Common myeloid progenitor, CD34-positive (primary cell): ENCODE results near the gene OR2T8.
A peak's percentile ranks its signal among the peaks of the same experiment; 100 is the strongest.

Experiments used
- CTCF ChIA-PET: fragments of 350-600 bp; sonication (Branson Sonifier 250); formaldehyde crosslinking; loops from one replicate; lab custom pipeline; 2021; ENCODE audit warnings: antibody characterized with exemption; lab: Charles Lee
- POLR2A ChIA-PET: fragments of 350-600 bp; sonication (Branson Sonifier 250); formaldehyde crosslinking; loops from one replicate; lab custom pipeline; 2021; ENCODE audit warnings: antibody characterized with exemption; lab: Charles Lee
- DNase-seq, 3 donors: peaks; one replicate each; pipeline versions ENCODE4 v3.0.0 to v3.0.0-alpha.2; 2013
- H3K27ac ChIP-seq, 2 experiments: 1 replicate in 1 of 2; 2 replicates in 1 of 2; pipeline ENCODE4 v1.7.0; 2013; ENCODE audit warnings: inconsistent platforms in 2 of 2, low read length in 2 of 2, mild to moderate bottlenecking in 2 of 2, low read depth in 1 of 2, moderate library complexity in 1 of 2; ENCODE audit not compliant: severe bottlenecking in 2 of 2, insufficient read depth in 1 of 2, poor library complexity in 1 of 2
- H3K27me3 ChIP-seq, 5 experiments: replicated peaks in 2 of 5; 1 replicate in 3 of 5; 2 replicates in 2 of 5; pipeline versions ENCODE4 v1.6.1 to v1.7.0; 2013; ENCODE audit warnings: low read length in 4 of 5, mild to moderate bottlenecking in 2 of 5, moderate library complexity in 2 of 5, inconsistent platforms in 1 of 5; ENCODE audit not compliant: insufficient read depth in 5 of 5, control insufficient read depth in 4 of 5
- H3K36me3 ChIP-seq, 4 experiments: 1 replicate in 2 of 4; 2 replicates in 2 of 4; pipeline versions ENCODE4 v1.6.1 to v1.7.0; 2013; ENCODE audit warnings: low read length in 3 of 4, control low read depth in 1 of 4, mild to moderate bottlenecking in 1 of 4; ENCODE audit not compliant: control insufficient read depth in 4 of 4, insufficient read depth in 4 of 4
- H3K4me1 ChIP-seq, 4 experiments: 1 replicate in 3 of 4; 2 replicates in 1 of 4; pipeline versions ENCODE4 v1.6.1 to v1.7.1; 2013; ENCODE audit warnings: low read length in 3 of 4, mild to moderate bottlenecking in 3 of 4, control low read depth in 1 of 4, inconsistent platforms in 1 of 4, moderate library complexity in 1 of 4; ENCODE audit not compliant: control insufficient read depth in 4 of 4, insufficient read depth in 4 of 4; ENCODE audit errors: control extremely low read depth in 1 of 4
- H3K4me3 ChIP-seq, 7 experiments: 1 replicate in 4 of 7; 2 replicates in 3 of 7; pipeline versions ENCODE4 v1.5.1 to v1.7.0; 2013; ENCODE audit warnings: mild to moderate bottlenecking in 7 of 7, low read length in 6 of 7, moderate library complexity in 6 of 7, inconsistent platforms in 2 of 7, low read depth in 2 of 7, control low read depth in 1 of 7; ENCODE audit not compliant: insufficient read depth in 4 of 7, control insufficient read depth in 1 of 7; ENCODE audit errors: extremely low read depth in 1 of 7
- H3K9me3 ChIP-seq, 5 experiments: 1 replicate in 4 of 5; 2 replicates in 1 of 5; pipeline versions ENCODE4 v1.6.1 to v1.7.1; 2013; ENCODE audit warnings: low read length in 4 of 5, mild to moderate bottlenecking in 2 of 5, inconsistent platforms in 1 of 5, low read depth in 1 of 5, moderate library complexity in 1 of 5; ENCODE audit not compliant: control insufficient read depth in 4 of 5, insufficient read depth in 2 of 5; ENCODE audit errors: control extremely low read depth in 1 of 5
- WGBS: methylation state at CpG from one replicate; pipeline ENCODE4 v1.1.5; 2013; ENCODE audit not compliant: insufficient coverage; 5-methylcytosine and 5-hydroxymethylcytosine counted together

OR2T8 gene

GRCh38 chr1:247948558-247948957 lies 28.5 kb downstream of the OR2T8 start, which contains the start of gene OR2L8:
Gene OR2L8 (plus strand): TSS chr1:247948858. CDS start chr1:247948858, 0 bp downstream.
- H3K4me3 ChIP-seq = no peak within 1 kb of the TSS
- H3K27me3 ChIP-seq = no peaks in the 10 kb centered on the region
- WGBS = 100% methylated on average over 3 of the region's 3 CpGs
- CTCF ChIA-PET = no interaction called here
- peaks cover 0 to 3% (median 0%) of the 10 kb centered on the region in 4 experiments for H3K36me3 ChIP-seq
- POLR2A ChIA-PET = no interaction called here
- H3K9me3 ChIP-seq = peaks cover 0 to 4% (median 2%) of the 10 kb centered on the region in 5 experiments
- H3K4me1 ChIP-seq = no peaks in the 10 kb centered on the region
- H3K27ac ChIP-seq = no peak within 1 kb of the TSS
- no peak for DNase-seq

DNA sequence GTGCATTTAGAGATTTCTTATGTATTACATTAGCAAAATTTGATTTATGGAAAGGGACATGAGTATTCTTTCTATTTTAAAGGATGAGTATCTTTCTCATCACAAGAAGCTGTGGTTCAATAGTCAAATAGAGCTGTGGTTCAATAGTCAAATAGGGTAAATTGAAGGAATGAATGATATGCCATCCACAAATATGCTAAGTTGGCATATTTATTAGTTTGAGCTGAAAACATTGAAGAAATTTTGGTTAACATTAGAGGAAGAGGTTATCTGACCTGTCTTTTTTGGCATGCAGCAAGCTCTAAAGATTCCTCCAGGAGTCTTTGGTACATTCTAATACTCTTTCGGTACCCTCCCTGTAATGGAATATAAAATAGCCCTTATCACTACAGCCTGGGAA lies 33.4 kb downstream of the OR2T8 start:
- Histone ChIP-seq H3K4me3 (no peak overlapping the region), H3K36me3 (peaks cover 0 to 3% (median 0%) of the 10 kb centered on the region in 4 experiments), H3K27ac (no peak overlapping the region), H3K27me3 (no peaks in the 10 kb centered on the region), H3K4me1 (no peaks in the 10 kb centered on the region), H3K9me3 (peaks cover 0 to 4% (median 2%) of the 10 kb centered on the region in 5 experiments)
- ChIA-PET CTCF (no interaction called here), POLR2A (no interaction called here)
- 100% methylated on average over 1 of the region's 1 CpG for WGBS
- no peak for DNase-seq

DNA sequence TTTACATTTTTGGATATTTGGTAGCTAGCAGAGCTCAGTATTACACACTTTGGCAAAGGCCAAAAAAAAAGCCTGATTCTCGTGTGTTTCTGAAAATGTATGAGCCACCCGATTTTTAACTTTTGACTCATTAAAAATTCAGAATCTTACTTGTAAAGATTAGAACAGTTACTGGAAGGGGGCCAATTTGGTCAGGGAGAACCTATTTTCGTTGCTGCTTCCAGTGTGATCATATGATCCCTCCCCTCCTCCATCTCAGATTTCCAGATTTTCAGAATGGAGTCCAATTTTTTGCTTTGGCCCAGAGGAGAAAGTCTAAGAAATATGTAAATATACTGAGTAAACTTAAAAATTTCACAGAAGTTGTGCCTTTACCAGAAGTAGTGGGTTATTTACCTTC lies 41.7 kb downstream of the OR2T8 start:
- Histone ChIP-seq H3K9me3 (no peaks in the 10 kb centered on the region), H3K4me3 (no peak overlapping the region), H3K27ac (peak overlapping the region in 1 of 2 experiments; percentile 25), H3K4me1 (peaks cover 0 to 33% (median 7%) of the 10 kb centered on the region in 4 experiments), H3K27me3 (no peaks in the 10 kb centered on the region), H3K36me3 (no peaks in the 10 kb centered on the region)
- DNase-seq = peak in 2 of 3 donors; percentile 47 to 64
- 50% methylated on average over 2 of the region's 3 CpGs for WGBS
- ChIA-PET POLR2A (no interaction called here), CTCF (interaction anchor here (1.2 kb wide), 1 partner anchor 25 kb away, joined by 3 read pairs; no protein-coding TSS in a partner anchor)

DNA sequence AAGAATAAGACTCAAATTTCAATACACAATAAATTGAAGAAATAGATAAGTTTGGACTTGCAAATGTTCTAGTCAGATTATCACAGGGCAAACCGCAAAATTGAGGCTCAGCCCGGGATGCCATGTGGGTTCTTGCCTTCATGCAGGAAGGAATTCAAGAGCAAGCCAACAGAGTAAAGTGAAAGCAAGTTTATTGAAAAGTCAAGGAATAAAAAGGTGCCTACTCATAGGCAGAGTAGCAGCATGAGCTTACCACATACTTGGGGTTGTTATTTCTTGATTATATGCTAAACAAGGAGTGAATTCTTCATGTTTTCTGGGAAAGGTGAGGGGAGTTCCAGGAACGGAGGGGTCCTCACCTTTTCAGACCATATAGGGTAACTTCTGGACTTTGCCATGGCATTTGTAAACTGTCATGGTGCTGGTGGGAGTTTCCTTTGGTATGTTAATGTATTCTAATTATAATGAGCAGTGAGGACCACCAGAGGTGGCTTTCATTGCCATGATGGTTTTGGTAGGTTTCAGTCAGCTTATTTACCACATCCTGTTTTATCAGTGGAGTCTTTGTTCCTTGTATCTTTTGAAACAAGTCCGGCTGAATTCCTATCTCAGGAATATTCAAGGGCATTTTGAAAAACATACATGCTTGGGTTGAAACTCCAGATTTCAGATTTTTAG lies 43.0 kb downstream of the OR2T8 start:
- peak; percentile 52 to 84 (median 73) for DNase-seq
- Histone ChIP-seq H3K27ac (peak overlapping the region in 1 of 2 experiments; percentile 57), H3K4me3 (peak overlapping the region in 4 of 7 experiments; percentile 35 to 52 (median 45)), H3K36me3 (no peaks in the 10 kb centered on the region), H3K9me3 (no peaks in the 10 kb centered on the region), H3K4me1 (peaks cover 0 to 34% (median 8%) of the 10 kb centered on the region in 4 experiments), H3K27me3 (no peaks in the 10 kb centered on the region)
- CTCF ChIA-PET = interaction anchor here (1.2 kb wide), 1 partner anchor 26 kb away, joined by 3 read pairs; no protein-coding TSS in a partner anchor
- 17% methylated on average over 1 of the region's 4 CpGs for WGBS
- POLR2A ChIA-PET = no interaction called here

- no peaks in the 10 kb centered on the region for H3K27me3 ChIP-seq
- ChIA-PET POLR2A (no interaction called here), CTCF (no interaction called here)
- H3K4me1 ChIP-seq = peaks cover 0 to 34% (median 8%) of the 10 kb centered on the region in 4 experiments
- no peaks in the 10 kb centered on the region for H3K9me3 ChIP-seq
- H3K36me3 ChIP-seq = no peaks in the 10 kb centered on the region
- no peak for DNase-seq
- no peak within 1 kb of the TSS for H3K27ac ChIP-seq
- WGBS = no CpG with 5 or more reads among the region's 2 CpGs
- H3K4me3 ChIP-seq = no peak within 1 kb of the TSS
Observed at GRCh38 chr1:247964933-247965332, 44.9 kb downstream of the OR2T8 start, which contains the start of gene OR2AK2. Gene OR2AK2 (plus strand): TSS chr1:247965233. CDS start chr1:247965377, 144 bp downstream.

DNA sequence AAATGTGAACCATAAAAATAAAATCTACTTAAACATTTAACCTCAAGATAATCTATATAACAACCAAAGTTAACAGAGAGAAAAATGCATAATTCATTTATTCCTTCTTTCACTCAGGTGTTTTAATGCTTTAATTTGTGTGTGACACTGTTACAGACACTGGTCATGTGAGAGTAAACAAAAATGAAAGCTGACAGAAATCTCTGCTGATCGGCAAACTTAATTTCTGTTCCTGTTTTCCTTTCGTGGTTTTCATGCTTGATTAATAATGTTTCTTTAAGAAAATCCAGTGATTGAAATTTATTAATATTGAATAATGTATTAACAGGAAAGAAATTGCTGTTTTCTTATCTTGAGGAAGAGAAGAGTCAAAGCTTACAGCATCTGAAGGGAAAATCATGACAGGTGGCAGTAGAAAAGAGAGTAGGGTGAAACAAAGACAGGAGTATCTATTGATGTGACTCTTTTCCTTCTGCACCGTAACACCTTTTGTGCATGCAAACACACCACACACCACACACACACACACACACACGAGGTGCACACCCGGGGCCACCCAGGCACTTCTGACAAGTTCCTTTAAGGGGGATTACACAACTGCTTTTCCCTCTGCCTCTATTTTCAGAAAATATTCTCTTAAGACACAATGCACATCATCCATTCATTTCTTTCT lies 46.6 kb downstream of the OR2T8 start:
- H3K4me3 ChIP-seq = peak overlapping the region in 2 of 7 experiments; percentile 19 to 56

More for the DNA sequence above, 46.6 kb downstream of the OR2T8 start:
- no CpG with 5 or more reads among the region's 5 CpGs for WGBS
- Histone ChIP-seq H3K4me1 (peaks cover 0 to 29% (median 8%) of the 10 kb centered on the region in 4 experiments), H3K9me3 (no peaks in the 10 kb centered on the region), H3K36me3 (no peaks in the 10 kb centered on the region), H3K27me3 (no peaks in the 10 kb centered on the region), H3K27ac (no peak overlapping the region)
- ChIA-PET CTCF (interaction anchor here (1.8 kb wide), 1 partner anchor 29 kb away, joined by 6 read pairs; no protein-coding TSS in a partner anchor), POLR2A (no interaction called here)
- DNase-seq = peak in 2 of 3 donors; percentile 23 to 53
